ENCODE results near the gene EXOC6B. TPM values are rescaled to one million over a fixed set of nuclear protein-coding genes. Genes with fewer than 3 reads are reported as not detected.

Gene EXOC6B
- total and polyA plus RNA-seq, 9 of the 15 experiments (the other 6 are each of a cell fraction or from before 2014, with no cell fraction given) = 0.28 to 4.2 (median 2.0) TPM

- TF ChIP-seq ETV1 (tag; conservative IDR thresholded peaks at IDR 0.05; ENCODE audit: low read depth) = no peak
- TF ChIP-seq, protein P1, sequence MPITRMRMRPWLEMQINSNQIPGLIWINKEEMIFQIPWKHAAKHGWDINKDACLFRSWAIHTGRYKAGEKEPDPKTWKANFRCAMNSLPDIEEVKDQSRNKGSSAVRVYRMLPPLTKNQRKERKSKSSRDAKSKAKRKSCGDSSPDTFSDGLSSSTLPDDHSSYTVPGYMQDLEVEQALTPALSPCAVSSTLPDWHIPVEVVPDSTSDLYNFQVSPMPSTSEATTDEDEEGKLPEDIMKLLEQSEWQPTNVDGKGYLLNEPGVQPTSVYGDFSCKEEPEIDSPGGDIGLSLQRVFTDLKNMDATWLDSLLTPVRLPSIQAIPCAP (CRISPR knock-in tag; IDR thresholded peaks at IDR 0.05; ENCODE audit: borderline replicate concordance) = no peak
- TF ChIP-seq PHF21A (IDR thresholded peaks at IDR 0.05; ENCODE audit: borderline replicate concordance, low read depth) = no peak
- peak; percentile 87 for TF ChIP-seq BCL6 (CRISPR knock-in tag; IDR thresholded peaks at IDR 0.05)
- no peak for TF ChIP-seq HNRNPK (IDR thresholded peaks at IDR 0.05; ENCODE audit: low read depth, low read length, poor library complexity, severe bottlenecking)
- peak; percentile 68 for TF ChIP-seq TEAD4 (IDR thresholded peaks at IDR 0.05; ENCODE audit: low read length)
- TF ChIP-seq TEAD4 (CRISPR knock-in tag; IDR thresholded peaks at IDR 0.05; ENCODE audit: borderline replicate concordance) = no peak
- no peak for TF ChIP-seq SREBF1 (IDR thresholded peaks at IDR 0.05; ENCODE audit: borderline replicate concordance, low read depth, low read length)
- TF ChIP-seq POU5F1 (IDR thresholded peaks at IDR 0.05; ENCODE audit: borderline replicate concordance, low read depth, low read length, partially characterized antibody) = no peak
- peak; percentile 27; the same call in 1 of the 2 replicates for TF ChIP-seq BMI1 (IDR thresholded peaks at IDR 0.05; ENCODE audit: low read length)
- TF ChIP-seq POLR2H (tag; IDR thresholded peaks at IDR 0.05; ENCODE audit: low read depth) = peak; percentile 62
- TF ChIP-seq, protein P2, sequence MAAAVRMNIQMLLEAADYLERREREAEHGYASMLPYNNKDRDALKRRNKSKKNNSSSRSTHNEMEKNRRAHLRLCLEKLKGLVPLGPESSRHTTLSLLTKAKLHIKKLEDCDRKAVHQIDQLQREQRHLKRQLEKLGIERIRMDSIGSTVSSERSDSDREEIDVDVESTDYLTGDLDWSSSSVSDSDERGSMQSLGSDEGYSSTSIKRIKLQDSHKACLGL (CRISPR knock-in tag; IDR thresholded peaks at IDR 0.05; ENCODE audit: borderline replicate concordance, poor library complexity, severe bottlenecking) = no peak
- TF ChIP-seq ZNF79 (CRISPR knock-in tag; IDR thresholded peaks at IDR 0.05; ENCODE audit: low read depth) = peak; percentile 93
- TF ChIP-seq, protein P3, sequence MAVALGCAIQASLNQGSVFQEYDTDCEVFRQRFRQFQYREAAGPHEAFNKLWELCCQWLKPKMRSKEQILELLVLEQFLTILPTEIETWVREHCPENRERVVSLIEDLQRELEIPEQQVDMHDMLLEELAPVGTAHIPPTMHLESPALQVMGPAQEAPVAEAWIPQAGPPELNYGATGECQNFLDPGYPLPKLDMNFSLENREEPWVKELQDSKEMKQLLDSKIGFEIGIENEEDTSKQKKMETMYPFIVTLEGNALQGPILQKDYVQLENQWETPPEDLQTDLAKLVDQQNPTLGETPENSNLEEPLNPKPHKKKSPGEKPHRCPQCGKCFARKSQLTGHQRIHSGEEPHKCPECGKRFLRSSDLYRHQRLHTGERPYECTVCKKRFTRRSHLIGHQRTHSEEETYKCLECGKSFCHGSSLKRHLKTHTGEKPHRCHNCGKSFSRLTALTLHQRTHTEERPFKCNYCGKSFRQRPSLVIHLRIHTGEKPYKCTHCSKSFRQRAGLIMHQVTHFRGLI (CRISPR knock-in tag; IDR thresholded peaks at IDR 0.05) = peak; percentile 91
- TF ChIP-seq ZKSCAN8 (CRISPR knock-in tag; IDR thresholded peaks at IDR 0.05) = peak; percentile 89
- no peak for TF ChIP-seq HDAC2 (IDR thresholded peaks at IDR 0.05)
- peak in 1 of 2 experiments; percentile 39; a peak in 1 of 4 replicates for TF ChIP-seq MAZ (CRISPR knock-in tag; conservative IDR thresholded peaks at IDR 0.05 in 1 of 2, IDR thresholded peaks at IDR 0.05 in 1 of 2)
- peak in 1 of 2 experiments; percentile 98; a peak in 2 of 4 replicates for TF ChIP-seq ZNF639 (CRISPR knock-in tag; conservative IDR thresholded peaks at IDR 0.05 in 1 of 2, IDR thresholded peaks at IDR 0.05 in 1 of 2)
Observed at GRCh38 chr2:72757177-72757775, 68.6 kb downstream of the EXOC6B start (continued).

Measured in K562 (cell line).